NCI-H2227 treated with DMSO at 0.1 percent for 48 hours (cell line): Measurements from ENCODE around the gene KDF1.
"Not testable (repeated sequence)": the region's sequence is repeated elsewhere in the genome, so short reads cannot be mapped to it uniquely, and the experiment has no call there.

Experiments
- DNase-seq: peaks from one replicate; lab custom pipeline; 2025; lab: John Stamatoyannopoulos, UW

KDF1 gene

DNA sequence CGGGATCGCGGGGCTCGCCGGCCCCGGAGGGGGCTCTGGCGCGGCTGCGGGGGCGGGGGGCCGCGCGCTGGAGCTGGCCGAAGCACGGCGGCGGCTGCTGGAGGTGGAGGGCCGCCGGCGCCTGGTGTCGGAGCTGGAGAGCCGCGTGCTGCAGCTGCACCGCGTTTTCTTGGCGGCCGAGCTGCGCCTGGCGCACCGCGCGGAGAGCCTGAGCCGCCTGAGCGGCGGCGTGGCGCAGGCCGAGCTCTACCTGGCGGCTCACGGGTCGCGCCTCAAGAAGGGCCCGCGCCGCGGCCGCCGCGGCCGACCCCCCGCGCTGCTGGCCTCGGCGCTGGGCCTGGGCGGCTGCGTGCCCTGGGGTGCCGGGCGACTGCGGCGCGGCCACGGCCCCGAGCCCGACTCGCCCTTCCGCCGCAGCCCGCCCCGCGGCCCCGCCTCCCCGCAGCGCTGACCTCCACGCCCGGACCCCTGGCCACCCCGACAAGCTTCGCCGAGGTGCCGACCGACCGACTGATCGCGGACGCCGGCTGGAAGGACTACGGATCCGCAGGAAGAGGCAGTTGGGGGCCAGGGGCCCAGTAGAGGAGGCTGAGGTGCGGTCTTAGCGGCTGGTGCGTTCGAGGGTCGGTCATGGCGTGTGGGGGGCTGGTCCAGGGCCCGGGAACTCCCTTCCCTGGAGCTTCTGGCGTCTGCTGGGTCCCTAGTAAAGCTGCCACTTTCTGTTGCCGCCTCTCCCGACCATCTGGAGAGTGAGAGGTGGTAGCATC lies 33.9 kb upstream of the KDF1 start:
- DNase-seq, result no peak

DNA sequence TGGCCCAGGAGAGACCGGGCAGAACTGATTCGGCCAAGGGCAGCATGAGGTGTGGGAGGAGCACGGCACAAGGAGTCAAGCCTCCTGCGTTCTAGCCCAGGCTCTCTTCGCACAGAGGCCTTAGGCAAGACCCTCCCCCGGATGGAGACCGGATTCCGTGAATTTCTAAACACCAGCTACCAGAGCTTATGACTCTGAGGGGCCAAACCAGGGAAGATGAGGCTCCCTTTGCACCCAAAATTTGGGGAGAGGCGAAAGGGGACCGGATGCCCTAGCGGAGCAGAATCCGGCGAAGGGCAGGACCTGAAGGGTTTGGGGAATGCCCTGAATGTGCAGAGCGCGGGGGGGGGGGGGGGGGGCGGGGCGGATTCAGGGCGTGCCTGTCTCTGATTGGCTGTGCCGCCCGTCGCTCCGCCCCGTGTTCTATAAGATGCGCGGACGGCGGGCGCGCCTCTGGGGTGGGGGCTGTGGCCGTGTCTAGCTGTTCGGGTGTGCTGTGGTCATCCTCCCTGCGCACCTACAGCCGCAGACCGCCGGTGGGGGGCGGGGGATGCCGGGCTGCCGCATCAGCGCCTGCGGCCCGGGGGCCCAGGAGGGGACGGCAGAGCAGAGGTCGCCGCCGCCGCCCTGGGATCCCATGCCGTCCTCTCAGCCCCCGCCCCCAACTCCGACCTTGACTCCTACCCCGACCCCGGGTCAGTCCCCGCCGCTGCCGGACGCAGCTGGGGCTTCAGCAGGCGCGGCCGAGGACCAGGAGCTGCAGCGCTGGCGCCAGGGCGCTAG lies 33.2 kb upstream of the KDF1 start, which contains the start of gene TRNP1:
TSS of gene TRNP1 (plus strand) at position 456 of the 783 bp plus-strand sequence. CDS start at position 551, 95 bp downstream.
- DNase-seq, result peak; percentile 80

DNA sequence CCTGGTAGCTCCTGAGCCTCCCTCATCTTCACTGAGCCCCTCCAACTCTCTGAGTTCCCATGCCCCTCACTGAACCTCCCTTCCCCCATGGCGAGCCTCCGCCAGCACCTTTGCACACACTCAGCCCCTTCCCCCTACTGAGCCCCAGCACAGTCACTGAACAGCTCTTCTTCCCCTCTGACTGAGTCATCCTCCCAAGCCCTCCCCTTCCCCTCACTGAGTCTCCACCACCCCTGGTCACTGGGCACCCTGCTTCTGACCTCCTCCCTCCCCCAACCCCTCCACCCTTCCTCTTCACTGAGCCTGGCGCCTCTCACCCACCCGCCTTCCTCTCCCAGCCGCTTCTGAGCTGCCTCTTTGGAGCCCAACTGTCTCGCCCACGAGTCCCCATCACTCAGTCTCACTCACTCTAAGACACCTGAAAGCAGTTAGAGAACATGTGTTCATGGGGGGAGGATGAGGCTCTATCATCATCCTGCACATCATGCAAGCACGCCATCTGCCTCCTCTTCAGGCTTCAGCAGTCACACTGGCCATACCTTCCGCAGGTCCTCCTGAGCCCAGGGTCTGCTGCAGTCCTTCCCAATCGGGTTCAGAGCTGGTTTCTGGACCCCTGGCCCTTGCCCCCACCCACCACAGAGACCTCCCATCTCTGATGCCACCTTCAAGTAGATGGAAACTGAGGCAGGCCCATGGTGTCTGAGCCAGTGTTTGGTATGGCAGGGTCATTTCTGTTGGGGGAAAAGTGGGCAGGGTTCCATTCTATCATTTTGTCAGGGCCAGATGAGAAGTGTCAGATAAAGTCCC lies 31.2 kb upstream of the KDF1 start:
- DNase-seq, result no peak

DNA sequence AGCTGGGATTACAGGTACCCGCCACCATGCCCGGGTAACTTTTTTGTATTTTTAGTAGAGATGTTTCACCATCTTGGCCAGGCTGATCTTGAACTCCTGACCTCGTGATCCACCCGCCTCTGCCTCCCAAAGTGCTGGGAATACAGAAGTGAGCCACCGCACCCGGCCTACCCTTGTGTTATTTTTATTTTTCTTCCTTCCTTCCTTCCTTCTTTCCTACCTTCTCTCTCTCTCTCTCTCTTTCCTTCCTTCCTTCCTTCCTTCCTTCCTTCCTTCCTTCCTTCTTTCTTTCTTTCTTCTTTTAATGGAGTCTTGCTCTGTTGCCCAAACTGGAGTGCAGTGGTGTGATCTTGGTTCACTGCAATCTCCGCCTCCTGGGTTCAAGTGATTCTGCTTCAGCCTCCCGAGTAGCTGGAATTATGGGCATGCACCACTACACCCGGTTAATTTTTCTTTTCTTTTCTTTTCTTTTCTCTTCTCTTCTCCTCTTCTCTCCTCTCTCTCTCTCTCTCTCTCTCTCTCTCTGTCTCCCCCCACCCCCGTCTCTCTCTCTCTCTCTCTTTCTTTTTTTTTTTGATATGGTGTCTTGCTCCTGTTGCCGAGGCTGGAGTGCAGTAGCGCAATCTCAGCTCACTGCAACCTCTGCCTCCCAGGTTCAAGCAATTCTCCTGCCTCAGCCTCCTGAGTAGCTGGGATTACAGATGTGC lies 29.3 kb upstream of the KDF1 start:
- not testable (repeated sequence) for DNase-seq

DNA sequence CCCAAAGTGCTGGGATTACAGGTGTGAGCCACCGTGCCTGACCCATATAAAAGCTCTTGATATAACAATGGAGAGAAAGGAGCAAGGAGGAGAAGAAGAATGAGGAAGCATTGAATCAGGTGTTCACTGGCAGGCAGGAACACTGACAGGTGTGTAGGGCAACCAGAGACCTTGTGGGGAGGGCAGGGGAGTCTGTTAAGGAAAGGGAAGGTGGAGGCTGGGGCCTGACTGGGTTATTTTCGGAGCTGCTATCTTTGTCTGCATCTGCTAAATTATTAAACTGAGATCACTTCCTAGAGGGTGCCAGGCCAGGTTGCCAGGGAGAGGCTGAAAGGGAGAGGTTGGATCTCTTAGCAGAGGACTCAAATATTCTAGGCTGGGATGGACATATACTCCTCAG lies 26.4 kb upstream of the KDF1 start:
- DNase-seq, result no peak

DNA sequence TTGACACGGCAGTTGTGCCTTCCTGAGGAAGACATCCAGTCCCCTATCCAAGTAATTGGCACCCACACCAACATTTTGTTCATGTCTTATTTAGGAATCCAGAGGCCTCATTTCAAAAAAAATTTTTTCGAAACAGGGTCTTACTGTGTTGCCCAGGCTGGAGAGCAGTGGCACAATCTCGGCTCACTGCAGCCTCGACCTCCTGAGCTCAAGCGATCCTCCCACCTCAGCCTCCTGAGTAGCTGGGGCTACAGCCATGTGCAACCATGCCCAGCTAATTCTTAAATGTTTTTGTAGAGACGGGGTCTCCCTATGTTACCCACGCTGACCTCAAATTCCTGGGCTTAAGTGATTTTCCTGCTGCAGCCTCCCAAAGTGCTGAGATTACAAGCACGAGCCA lies 24.0 kb upstream of the KDF1 start:
- no peak for DNase-seq

DNA sequence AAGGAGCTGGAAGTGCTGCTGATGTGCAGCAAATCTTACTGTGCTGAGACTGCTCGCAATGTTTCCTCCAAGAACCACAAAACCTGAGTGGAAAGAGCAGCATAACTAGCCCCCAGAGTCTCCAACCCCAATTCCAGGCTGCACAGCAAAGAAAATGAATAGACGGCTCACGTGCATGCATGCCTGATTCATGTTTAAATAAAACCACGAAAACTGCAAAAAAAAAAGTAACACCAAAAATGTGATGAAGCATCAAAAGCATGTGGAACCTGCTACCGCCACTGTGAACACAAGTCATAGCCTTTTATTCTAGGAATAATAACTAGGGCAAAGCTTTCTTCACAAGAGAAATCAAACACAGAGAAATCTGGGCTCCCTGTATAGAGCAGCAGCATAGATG lies 23.6 kb upstream of the KDF1 start:
- DNase-seq, result no peak

DNA sequence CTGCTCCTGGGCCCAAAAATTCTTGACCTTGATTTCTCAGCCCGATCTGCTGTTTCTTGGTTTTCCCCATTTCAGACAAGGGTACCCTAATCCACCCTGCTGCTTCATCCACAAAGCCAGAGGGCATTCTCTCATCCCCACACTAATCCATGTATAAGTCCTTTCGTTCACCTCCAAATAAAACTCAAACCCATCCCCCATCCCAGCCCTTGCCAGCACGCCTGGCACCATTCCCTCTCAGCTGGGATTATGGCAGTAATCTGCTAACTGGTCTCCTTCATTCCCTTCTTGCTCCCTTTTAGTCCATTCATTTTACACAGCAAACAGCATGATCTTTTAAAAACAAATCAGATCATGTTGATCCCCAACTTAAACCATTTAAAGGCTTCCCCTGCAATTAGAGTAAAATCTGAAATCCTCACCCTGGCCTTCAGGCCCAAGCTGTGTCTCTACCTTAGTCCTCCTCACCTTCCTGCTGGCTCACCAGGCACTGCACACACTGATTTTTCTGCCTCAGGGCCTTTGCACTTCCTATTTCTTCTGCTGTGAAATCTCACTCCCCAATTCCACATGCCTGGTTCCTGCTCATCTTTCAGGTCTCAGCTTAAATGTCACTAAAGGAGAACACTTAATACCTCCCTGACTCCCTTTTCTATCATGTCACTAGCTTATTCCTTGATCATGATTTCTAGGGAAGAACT lies 21.0 kb upstream of the KDF1 start:
- no peak for DNase-seq

DNA sequence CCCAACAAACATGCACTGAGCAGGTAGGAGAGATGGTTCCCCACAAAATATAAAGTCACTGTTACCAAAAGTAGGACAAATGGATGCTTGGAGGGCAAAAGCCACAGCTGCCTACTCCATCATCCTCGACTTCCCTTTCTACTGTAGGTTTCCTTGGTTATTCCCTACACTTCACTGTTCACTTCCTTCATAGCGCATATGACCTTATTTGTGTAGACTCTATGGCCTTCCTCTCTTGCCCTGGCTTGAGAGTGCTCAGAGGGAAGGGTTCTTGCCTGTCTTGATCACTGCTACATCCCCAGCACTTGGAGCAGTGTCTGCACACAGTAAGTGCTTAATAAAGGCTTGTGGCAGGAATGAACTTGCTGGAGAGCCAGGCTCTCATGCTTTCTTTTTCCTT lies 18.6 kb upstream of the KDF1 start:
- no peak for DNase-seq

DNA sequence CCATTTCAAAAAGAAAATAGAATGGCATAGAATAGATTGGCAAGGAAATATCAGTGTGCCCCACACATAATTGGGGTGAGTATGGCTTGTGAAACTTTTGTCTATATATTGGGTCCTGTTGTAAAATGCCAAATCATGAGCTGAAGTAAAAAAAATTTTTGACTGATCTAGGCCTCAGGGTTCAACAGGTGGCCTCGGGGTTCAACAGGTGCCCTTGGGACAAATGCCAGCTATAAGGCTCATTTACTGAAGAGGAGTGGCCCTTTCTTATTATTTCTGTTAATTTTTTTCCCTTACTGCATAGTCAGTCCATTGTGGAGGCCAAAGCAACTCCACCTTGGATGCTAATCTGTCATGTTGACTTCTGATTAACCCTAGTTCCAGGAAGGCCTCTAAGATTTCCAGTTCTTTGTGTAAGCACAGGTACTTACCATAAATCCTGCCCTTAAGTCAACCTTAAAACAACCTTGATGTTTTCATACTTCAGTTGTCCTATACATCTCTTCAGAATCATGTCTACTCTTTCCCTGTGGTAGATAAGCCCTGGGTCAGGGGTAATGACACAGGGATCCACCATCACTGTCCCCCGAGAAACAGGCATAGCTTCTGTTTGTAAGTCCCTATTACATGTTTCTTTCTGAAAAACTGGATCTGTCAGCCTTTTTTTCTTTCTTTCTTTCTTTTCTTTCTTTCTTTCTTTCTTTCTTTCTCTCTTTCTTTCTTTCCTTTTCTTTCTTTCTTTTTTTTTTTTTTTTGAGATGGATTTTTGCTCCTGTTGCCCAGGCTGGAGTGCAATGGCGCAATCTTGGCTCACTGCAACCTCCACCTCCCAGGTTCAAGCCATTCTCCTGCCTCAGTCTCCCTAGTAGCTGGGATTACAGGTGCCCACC lies 16.6 kb upstream of the KDF1 start:
- DNase-seq, result no peak

DNA sequence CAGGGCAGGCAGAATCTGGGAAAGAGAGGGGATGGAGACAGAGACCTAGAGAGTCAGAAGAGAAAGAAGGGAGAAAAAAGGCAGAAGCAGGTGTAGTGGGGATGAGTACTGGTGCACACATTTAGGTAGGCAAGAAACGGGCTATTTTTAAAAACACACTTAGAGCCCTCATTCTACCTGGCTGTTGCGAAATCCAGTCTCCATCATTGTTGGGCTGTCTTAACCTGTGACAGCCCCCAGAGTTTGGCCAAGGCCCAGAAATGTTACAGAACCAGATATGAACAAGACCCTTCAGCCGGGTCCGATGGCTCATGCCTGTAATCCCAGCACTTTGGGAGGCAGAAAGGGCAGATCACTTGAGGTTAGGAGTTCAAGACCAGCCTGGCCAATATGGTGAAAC lies 12.6 kb upstream of the KDF1 start:
- no peak for DNase-seq

DNA sequence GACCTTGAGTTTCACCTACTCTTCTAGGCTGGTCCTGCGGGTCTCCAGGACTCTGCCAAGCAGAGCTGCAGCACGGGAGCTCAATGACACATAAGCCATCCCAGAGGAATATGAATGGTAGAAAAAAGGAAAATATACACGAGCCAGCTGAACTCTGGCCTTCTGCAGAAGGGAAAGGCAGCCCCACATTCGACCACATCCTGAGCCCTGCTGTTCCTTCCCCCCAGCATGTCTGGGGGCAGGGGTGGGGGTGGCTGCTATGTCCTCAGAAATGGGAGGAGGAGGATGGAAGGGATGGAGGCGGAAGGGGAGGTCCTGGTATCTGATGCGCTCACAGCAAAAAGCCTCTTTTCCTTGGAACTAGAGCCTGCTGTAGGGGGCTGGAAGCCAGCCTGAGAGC lies 12.1 kb upstream of the KDF1 start:
- DNase-seq, result no peak

DNA sequence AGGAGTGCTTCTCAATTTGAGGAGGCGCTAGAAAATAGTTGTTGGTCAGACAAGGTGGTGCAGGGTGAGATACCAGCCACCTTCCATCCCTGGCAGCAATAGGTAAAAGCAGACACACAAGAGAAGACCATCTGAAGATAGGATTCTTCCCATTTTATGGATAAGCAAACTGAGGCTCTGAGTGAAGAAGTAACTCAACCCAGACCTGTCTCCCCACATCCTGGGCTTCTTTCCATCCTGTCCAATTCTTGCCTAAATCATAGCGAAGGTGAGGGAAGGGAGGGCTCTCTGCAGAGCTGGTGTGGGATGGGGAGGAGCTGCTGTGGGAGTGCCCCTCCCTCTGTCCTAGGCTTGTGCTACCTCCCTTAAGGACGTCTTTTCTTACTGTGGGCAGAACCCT lies 11.3 kb upstream of the KDF1 start:
- DNase-seq, result no peak

DNA sequence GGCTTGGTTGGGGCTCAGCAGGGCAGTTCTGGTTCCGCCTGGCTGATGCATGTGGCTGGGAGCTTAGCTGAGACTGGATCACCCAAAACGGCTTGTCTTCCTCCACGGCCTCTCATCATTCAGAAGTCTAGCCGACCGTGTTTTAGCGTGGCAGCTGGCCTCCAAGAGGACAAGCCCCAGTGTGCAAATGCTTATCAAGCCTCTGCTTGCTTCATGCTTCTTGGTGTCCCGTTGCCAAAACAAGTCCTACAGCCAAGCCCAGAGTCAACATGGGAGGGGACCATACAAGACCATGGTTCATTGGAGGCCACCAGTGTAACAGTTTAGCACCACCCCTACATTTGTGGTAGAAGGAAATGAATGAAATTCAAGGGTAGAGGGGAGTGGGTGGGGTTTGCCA lies 10.5 kb upstream of the KDF1 start:
- DNase-seq, result no peak

DNA sequence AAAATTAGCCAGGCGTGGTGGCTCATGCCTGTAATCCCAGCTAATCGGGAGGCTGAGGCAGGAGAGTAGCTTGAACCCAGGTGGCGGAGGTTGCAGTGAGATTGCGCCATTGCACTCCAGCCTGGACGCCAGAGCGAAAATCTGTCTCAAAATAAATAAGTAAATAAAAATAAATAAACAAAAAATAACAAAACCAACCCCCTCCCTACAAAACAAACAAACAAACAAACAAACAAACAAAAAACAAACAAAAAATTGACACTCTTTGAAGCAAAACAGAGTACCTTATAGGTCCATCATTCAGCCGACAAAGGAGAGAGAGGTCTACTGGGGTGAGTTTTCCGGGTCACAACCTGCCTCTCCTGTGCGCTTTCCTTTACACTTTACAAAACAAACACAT lies 5.4 kb upstream of the KDF1 start:
- DNase-seq, result no peak

DNA sequence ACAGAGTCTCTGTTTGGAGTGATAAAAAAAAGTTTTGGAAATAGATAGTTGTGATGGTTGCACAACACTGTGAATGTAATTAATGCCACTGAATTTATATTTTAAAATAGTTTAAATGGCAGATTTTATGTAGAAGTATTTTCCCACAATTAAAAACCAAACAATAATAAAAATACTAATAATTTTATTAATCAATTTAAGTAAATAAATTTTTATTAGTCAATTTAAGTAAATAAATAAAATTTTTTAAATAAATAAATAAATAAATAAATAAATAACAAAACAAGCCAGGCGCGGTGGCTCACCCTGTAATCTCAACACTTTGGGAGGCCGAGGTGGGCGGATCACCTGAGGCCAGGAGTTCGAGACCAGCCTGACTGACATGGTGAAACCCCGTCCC lies 4.9 kb upstream of the KDF1 start:
- no peak for DNase-seq

DNA sequence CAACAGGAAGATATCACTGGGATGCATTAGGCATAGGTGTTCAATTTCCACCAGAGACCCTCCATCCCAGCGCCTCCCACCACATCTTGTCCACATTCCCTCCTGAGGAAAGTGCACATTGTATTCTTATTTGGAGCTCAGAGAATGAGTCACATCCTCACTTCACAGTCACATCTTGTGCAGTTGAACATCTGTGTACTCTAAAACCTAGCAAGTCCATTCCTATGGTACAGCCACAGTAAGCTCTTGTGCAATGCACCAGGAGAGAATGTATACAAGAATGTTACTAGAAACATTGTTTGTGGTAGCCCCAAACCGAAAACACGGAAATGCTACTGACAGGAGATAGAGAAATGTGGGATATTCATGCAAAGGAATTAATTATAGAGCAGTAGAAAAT lies 1.6 kb upstream of the KDF1 start:
- DNase-seq, result no peak

DNA sequence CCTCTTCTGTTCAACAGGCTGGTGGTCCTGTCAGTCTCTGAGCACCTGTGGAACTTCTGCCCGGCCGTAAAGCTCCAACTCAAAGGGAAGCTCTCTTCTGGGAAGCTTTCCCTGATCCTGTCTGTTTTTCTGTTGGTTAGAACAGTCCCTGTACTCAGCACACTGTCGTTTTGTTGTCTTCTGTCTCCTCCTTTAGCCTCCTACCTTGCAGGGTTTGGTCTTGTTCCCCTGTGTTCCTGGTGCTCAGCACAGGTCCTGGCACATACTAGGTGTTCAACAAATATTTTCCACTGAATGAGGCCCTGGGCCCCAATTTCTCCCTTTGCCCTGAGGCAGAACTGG lies 328 bp upstream of the KDF1 start:
- DNase-seq, result no peak

DNA sequence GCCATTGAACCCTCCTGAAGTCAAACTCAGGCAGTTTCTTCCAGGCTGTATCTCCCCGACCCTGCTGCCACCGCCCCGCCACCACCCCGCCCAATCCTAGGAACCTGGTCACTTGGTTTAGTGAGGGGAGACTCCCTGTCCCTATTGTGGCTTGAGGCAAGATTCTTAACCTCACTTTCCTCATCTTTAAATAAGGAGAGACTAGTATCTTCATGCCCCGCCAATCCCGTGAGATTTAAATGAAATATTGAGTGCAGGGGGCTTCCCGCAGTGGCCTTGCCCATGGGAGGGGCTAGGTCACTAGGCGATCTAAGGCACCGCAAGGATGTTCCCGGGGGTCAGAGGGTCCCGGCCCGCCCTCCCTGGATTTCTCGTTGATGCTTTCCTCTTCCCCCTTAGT lies 998 bp downstream of the KDF1 start:
- no peak for DNase-seq

DNA sequence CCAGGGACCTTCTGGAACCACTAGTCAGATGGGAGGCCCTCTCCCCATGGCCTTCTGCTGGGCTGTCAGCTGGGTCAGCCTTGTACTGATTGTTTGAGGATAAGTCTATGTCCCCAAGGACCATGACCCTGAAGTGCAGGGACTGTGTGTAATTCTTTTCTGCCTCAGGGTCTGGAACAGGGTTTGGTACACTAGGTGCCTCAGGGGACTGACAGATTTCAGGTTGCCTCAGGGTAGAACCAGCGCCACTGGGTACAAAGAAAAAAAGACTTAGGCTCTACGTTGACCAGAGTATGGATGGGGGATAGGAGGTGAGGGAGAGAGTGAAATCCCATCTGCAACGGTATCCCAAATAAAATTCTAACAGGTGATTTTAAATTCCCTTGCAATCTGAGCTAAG lies 3.0 kb downstream of the KDF1 start:
- DNase-seq, result no peak

DNA sequence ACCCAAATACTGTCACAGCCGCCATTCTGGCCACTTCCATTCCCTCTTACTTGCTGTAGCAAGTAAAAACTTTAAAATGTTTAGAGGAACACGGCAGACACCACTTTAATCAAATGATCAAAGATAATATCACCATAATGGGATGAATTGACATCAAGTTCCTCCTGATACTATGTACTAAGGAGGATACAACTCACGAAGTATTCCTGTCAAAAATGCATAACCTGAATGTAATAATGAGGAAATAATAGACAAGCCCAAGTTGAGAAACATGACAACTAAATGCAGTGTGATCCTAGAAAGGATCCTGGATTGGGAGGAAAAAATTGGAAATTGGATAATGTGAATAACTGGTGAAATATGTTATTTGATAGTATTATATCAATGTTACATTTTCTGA lies 3.9 kb downstream of the KDF1 start:
- no peak for DNase-seq
